HG03139 (cell line): ENCODE measurements around the gene KCNMB2.
"Not testable (repeated sequence)": the region's sequence is repeated elsewhere in the genome, so short reads cannot be mapped to it uniquely, and the experiment has no call there.

Source experiments
- ATAC-seq: cut with Tn5 transposase; IDR thresholded peaks from one replicate; pipeline ENCODE4 v1.9.1; 2021; ENCODE audit not compliant: unreplicated experiment

KCNMB2 gene

DNA sequence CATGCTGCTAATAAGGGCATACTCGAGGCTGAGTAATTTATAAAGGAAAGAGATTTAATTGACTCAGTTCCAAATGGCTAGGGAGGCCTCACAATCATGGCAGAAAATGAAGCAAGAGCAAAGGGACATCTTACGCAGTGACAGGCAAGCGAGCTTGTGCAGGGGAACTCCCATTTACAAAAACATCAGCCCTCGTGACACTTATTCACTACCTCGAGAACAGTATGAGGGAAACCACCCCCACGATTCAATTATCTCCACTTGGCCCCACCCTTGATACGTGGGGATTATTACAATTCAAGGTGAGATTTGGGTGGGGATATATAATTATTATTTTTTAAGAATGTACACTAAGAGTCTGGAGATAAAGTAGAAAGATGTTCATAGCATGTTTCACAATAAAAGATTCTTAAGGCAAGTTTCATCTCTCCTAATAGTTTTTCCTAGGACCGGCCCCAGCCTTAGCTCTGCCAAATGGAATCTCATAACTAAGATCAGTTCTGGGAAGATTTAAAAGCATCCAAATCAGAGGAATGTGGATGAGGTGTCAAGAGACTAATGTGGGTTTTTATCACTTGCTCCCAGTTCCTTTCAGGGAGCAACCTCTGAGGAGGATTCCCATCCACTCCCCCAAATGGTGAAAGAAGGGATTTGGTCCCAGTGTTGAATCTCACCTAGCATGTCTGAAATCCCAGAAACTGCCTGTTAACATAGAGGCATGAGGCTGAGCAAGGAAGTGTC lies 314.4 kb downstream of the KCNMB2 start:
- no peak for ATAC-seq

DNA sequence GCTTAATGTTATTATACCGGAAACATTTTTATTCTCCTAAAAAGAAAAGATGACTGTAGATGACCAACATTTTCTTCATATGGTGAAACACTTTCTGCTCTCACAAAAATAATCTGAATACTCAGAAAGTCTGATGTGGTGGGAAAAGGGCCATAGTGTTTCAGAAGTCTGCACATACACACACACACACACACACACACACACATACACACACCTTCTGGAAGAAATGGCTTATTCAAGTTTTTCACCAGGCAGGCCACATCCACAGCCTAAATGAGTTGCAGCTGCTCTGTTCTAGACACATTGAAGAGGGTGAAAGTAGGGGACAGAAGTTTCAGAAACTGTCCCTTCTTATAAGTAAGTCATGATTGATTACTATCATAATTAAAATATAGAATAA lies 315.3 kb downstream of the KCNMB2 start:
- ATAC-seq = no peak

DNA sequence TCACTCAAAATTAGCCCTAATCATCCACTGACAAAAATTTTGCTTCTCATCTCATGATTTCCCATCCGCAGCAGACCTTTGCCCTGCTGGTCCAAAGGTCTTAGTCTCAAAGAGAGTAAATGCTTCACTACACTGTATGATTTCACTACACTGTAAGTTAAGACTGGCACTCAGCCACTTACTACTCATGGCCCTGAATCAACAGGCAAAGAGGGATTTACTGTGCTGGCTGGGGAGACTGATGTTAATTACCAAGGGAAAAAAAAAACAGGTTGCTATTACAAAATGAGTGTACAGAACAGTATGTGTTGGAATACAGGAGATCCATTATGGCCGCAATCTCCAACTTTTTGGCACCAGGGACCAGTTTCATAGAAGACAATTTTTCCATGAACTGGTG lies 320.6 kb downstream of the KCNMB2 start:
- no peak for ATAC-seq

DNA sequence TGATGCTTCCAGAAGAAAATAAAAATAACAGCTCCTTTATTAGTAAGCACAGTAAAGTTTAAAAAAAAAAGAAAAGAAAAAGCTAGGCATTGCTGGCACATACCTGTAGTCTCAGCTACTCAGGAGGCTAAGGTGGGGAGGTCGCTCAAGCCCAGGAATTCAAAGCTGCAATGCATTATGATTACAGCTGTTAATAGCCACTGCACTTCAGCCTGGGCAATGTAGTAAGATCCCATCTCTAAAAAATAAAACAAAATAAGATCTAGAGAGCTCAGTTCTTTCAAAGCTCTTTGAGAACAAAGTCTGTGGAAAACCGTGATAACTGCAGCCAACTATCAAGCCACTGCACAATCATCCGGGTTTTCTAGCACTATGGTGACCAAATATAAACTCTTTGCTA lies 323.1 kb downstream of the KCNMB2 start:
- no peak for ATAC-seq

DNA sequence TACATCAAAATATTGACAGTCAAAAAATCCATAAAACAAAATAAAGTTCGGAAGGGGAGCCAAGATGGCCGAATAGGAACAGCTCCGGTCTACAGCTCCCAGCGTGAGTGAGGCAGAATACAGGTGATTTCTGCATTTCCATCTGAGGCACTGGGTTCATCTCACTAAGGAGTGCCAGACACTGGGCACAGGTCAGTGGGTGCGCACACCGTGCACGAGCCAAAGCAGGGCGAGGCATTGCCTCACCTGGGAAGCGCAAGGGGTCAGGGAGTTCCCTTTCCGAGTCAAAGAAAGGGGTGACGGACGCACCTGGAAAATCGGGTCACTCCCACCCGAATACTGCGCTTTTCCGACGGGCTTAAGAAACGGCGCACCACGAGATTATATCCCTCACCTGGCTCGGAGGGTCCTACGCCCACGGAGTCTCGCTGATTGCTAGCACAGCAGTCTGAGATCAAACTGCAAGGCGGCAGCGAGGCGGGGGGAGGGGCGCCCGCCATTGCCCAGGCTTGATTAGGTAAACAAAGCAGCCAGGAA lies 323.7 kb downstream of the KCNMB2 start:
- not testable (repeated sequence) for ATAC-seq

DNA sequence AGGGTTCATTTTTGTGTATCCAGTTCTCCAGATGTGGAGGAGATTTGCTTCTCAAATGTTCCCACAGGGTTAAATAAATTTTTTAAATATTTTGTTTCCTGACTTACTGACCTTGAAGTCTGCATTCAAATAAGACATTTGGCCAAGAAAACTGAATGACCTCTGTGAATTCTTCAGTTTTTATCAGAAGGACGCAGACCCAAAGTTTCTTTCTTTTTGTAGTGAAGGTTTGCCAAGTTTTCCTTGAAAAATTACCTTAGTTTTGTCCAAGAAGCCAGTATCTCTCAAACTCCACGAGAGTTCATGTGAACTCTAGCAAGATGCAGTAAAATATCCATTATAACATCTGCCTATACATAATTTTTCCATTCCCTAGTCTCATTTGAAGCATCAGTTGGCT lies 332.4 kb downstream of the KCNMB2 start:
- ATAC-seq = no peak

DNA sequence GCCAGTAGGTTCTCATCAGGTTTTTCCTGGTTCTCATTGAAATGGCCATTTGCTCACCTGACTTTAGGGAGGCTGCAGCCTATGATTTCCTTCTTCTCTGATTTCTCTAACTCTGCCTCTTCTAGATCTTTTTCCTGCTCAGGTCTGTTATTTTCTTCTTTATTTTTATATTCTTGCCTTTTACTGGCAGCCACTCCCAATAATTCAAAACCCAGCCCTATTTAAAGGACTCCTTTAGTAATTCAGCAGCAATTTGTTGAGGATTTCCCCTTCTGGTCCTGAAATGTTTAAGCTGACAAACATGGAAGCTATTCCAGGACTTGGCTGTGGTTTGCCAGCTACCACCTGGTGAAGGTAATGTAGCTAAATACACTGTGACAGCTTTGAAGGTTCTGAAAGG lies 333.8 kb downstream of the KCNMB2 start:
- ATAC-seq = no peak

DNA sequence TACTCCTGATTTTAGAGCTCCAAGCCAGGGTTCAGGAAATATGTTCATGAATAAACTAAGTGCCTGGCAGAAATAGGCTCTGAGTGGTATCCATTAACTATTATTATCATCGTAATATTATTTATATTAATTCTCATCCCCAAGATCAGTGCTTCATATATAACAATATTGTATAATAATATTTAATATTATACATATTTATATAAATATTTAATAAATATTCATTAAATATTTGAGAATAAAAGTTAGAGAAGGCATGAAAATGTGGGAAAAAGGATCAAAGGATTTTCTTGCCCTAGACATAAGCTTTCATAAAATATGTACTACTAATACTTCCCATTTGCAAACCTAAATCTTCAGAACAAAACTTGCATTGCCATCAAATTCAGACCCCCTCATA lies 338.9 kb downstream of the KCNMB2 start:
- no peak for ATAC-seq

DNA sequence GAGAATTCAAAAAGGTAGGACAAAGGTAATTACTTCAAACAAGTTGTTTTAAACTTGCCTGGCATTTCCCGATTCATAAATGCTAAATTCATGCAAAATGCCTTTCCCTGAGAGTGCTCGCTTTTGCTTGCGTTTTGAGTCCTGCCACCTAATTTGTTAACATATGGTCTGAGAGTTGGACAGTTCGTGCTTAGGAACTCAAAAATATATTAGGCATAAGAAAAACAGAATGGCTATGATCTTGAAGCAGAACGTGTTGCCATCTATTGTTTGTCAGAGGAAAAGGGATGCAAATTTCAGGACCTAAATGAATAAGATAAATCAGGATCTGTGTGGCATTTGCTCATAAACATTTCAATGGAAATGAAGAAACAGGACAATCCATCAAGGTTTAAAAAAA lies 339.6 kb downstream of the KCNMB2 start:
- no peak for ATAC-seq

DNA sequence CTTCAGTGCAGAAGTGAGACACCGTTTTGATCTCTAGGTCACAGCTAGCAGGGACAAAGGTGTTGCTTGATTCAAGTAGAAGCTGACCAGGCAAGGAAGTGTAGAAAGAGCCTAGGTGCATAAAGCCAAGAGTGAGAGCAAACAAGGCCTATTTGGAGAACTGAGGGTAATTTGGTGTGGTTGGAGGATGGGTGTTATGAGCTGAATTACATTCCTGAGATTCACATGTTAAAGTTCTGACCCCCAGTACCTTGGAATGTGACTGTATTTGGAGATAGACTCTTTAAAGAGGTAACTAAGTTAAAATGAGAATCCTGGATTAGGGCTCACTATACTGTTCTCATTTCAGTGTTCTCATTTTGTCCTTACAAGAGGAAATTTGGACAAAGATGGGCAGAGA lies 344.0 kb downstream of the KCNMB2 start:
- no peak for ATAC-seq
